Measurements from ENCODE around the gene SAMD5.

DNA sequence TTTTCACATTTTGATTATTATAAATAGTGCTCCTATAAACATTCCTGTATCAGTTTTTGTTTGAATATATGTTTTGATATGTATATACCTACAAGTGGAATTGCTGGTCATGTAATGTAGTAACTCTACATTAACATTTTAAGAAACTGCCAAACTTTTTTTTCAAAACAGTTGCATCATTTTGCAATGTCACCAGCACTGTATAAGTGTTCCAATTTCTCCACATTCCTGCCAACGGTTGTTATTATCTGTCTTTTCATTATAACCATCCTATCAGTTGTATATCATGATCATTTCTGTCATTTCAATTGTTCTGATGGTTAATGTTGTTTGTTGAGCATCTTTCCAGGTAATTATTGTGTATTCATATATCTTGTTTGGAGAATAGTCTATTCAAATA is 44.8 kb upstream of the SAMD5 start:
- TF ChIP-seq CTCF (IDR thresholded peaks at IDR 0.05; ENCODE audit: poor library complexity, severe bottlenecking) (no peak), SMC3 (conservative IDR thresholded peaks at IDR 0.05; ENCODE audit: poor library complexity) (no peak), EZH2 (IDR thresholded peaks at IDR 0.05; ENCODE audit: borderline replicate concordance, insufficient read depth, low read length, poor library complexity, severe bottlenecking) (no peak), EP300 (conservative IDR thresholded peaks at IDR 0.05; ENCODE audit: poor library complexity, severe bottlenecking) (no peak), TAF1 (IDR thresholded peaks at IDR 0.05; ENCODE audit: low read depth) (no peak), MXI1 (conservative IDR thresholded peaks at IDR 0.05; ENCODE audit: poor library complexity, severe bottlenecking) (no peak), POLR2AphosphoS5 (IDR thresholded peaks at IDR 0.05) (no peak), RAD21 (conservative IDR thresholded peaks at IDR 0.05) (no peak)
- TF ChIP-seq, protein P1, sequence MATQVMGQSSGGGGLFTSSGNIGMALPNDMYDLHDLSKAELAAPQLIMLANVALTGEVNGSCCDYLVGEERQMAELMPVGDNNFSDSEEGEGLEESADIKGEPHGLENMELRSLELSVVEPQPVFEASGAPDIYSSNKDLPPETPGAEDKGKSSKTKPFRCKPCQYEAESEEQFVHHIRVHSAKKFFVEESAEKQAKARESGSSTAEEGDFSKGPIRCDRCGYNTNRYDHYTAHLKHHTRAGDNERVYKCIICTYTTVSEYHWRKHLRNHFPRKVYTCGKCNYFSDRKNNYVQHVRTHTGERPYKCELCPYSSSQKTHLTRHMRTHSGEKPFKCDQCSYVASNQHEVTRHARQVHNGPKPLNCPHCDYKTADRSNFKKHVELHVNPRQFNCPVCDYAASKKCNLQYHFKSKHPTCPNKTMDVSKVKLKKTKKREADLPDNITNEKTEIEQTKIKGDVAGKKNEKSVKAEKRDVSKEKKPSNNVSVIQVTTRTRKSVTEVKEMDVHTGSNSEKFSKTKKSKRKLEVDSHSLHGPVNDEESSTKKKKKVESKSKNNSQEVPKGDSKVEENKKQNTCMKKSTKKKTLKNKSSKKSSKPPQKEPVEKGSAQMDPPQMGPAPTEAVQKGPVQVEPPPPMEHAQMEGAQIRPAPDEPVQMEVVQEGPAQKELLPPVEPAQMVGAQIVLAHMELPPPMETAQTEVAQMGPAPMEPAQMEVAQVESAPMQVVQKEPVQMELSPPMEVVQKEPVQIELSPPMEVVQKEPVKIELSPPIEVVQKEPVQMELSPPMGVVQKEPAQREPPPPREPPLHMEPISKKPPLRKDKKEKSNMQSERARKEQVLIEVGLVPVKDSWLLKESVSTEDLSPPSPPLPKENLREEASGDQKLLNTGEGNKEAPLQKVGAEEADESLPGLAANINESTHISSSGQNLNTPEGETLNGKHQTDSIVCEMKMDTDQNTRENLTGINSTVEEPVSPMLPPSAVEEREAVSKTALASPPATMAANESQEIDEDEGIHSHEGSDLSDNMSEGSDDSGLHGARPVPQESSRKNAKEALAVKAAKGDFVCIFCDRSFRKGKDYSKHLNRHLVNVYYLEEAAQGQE (IDR thresholded peaks at IDR 0.05; ENCODE audit: borderline replicate concordance) = no peak
